OCI-LY7 (cell line): ENCODE measurements around the gene EBF3.

ENCODE experiments used
- EZH2phosphoT487 ChIP-seq: fragments of 200-600 bp; sonication (generic); IDR thresholded peaks from 2 replicates; pipeline ENCODE4 v1.6.1; 2018; ENCODE audit warnings: low read depth, borderline replicate concordance, mild to moderate bottlenecking, mixed run types, antibody characterized with exemption, low read length, moderate library complexity, mixed read lengths
- TF ChIP-seq, protein P1 (sequence below): fragments of 200-600 bp; sonication (generic); conservative IDR thresholded peaks from 2 replicates; pipeline ENCODE4 v1.5.1; 2014; ENCODE audit warnings: mild to moderate bottlenecking, antibody characterized with exemption, low read length, moderate library complexity, mixed read lengths

- TF ChIP-seq, protein P1, sequence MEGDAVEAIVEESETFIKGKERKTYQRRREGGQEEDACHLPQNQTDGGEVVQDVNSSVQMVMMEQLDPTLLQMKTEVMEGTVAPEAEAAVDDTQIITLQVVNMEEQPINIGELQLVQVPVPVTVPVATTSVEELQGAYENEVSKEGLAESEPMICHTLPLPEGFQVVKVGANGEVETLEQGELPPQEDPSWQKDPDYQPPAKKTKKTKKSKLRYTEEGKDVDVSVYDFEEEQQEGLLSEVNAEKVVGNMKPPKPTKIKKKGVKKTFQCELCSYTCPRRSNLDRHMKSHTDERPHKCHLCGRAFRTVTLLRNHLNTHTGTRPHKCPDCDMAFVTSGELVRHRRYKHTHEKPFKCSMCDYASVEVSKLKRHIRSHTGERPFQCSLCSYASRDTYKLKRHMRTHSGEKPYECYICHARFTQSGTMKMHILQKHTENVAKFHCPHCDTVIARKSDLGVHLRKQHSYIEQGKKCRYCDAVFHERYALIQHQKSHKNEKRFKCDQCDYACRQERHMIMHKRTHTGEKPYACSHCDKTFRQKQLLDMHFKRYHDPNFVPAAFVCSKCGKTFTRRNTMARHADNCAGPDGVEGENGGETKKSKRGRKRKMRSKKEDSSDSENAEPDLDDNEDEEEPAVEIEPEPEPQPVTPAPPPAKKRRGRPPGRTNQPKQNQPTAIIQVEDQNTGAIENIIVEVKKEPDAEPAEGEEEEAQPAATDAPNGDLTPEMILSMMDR = no peak
- no peak for TF ChIP-seq EZH2phosphoT487
Observed at GRCh38 chr10:129927351-129928120, 36.5 kb downstream of the EBF3 start.
